Hematopoietic multipotent progenitor cell treated with erythropoietin and hydrocortisone succinate and interleukin-3 and kit ligand, for 17 days (in vitro differentiated cells): ENCODE results near the gene KRT14.
"Not testable (repeated sequence)": the region's sequence is repeated elsewhere in the genome, so short reads cannot be mapped to it uniquely, and the experiment has no call there.

Source experiments
- DNase-seq: peaks from one replicate; pipeline ENCODE4 v3.0.0-alpha.2; 2015; ENCODE audit warnings: low spot score

Gene KRT14

DNA sequence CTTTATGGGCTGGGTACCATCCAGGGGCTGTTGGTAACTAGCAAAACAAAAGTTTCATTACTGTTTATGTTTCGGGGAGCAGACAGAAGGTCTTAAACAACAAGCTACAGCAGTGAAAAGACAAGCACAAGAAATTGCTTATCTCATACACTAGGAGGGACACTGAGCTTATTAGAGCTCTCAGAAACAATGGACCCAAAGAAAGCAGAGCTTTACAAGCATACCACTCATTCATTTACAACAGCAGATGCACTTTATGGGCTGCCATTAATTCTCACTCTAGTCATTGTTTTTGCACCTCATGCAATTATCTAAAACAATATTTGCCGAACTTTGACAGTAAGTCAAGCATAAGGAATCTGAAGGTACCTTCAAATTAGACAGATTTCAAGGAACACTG lies 15.8 kb upstream of the KRT14 start:
- DNase-seq: no peak

- no peak for DNase-seq
Measured at GRCh38 chr17:41600318-41600717, 13.6 kb upstream of the KRT14 start.

DNA sequence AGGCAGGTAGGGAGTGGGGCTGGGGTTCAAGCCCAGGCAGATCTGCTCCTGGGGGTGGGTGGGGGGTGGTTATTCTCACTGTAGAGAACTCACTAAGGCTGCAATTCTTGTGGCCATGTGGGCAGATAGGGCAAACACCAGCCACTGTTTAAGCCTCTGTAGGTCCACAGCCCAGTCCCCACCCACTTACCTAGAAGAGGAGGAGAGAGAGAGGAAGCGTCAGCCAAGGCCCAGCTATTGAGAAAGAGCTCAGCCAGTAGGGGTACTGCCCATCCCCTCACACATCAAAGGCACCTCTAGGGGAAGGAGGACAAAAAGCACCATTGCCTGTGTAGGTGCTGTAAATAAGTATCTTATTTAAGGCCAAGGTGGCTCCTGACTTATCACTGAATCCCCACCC lies 13.0 kb upstream of the KRT14 start:
- no peak for DNase-seq

DNA sequence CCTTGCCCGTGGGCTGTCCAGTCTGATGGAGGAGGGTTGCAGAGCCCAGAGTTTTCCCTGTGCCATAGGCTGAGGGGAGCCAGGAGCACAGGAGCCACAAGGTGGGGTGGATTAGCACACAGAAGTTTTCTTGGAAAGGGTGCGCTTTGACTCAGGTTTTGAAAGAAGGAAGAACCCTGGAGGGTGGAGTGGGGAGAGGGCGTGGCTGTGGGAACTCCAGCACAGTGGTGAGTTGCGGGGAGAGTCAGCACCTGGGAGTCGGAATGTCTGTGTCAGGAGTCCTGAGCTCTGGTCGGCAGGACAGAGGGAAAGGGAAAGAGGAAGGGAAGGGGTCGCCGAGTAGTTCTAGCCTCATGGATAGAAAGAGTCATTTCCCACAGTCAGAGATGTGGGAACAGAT lies 8.9 kb upstream of the KRT14 start:
- DNase-seq: no peak

DNA sequence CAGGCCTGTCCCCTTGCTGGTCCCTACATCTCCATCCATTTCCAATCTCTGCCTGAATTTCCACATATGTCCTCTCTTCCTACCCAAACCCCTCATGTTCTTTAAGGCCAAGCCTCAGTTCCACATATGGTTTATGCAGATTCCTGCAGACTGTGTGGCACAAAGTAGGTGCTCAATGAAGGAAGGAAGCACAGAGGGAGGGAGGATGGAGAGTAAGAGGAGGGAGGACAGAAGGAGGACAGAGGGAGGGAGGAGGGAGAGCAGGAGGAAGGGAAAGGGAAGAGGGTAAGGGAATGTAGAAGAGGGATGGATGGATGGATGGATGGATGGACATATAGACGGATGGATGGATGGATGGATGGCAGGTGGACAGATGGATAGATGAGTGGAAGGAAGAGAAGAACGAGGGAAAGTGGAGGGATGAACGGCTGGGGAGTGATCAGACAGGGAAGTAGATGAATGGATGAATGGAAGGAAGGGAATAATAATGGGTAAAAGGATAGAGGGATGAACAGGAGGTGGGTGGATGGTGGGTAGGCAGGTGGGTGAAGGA lies 7.7 kb upstream of the KRT14 start:
- DNase-seq: no peak

- DNase-seq: no peak
Measured at GRCh38 chr17:41593306-41593981, 6.7 kb upstream of the KRT14 start.

DNA sequence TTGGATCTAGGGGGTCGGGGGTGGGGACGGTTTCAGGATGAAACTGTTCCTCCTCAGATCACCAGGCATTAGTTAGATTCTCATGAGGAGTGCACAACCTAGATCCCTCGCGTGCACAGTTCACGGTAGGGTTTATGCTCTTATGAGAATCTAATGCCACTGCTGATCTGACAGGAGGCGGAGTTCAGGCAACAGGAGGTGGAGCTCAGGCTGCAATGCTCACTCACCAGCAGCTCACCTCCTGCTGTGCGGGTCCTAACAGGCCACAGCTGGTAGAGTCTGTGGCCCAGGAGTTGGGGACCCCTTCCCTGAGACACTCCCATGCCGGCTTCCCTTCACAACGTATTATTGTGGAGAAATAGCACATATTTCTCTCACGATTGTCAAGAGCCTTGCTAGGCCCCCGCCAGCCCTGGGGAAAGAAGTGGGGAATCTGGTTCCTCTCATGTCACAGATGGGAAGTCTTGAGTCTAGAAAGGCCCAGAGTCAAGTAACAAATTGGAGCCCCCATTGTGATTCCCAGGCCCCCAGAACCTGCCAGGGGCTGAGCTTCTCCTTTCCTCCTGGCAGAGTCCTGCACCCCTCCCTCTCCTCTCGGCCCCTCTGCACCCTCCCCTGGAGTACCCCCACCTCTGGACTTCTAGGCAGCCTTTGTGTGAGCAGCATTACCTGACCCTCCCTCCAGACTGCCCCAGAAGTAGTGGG lies 6.1 kb upstream of the KRT14 start:
- no peak for DNase-seq

GRCh38 chr17:41589301-41589700 lies 2.6 kb upstream of the KRT14 start:
- no peak for DNase-seq

DNA sequence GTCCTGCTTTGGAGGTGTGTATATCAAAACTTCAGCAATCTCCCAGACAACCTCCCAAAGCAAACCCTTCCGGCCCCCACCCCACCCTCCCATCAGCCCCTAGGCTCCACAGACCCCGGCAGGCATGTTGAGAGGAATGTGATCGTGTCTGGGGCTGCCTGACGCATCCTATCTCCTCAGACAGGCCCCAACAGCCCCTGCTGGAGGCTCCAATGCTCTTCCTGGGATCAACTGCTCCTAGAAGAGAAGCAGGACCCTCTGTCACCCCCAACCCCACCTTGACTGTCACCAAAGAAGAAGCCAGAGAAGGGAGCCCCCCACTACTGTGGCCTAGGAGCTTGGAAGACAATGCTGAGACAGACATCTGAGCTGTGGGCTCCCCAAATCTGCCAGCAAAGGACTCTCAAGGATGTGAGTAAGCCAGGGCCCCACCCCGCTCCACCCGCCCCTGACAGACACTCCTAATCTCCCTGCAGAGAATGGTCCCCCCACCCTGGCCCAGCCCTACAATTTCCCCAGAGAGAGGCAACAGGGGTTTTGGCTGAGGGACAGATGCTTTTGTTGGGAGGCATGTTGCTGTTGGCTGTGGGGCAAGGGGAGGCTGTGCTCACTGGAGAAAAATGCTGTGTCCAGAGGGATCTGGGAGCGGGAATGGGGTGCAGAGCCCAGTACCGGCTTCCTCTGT lies 1.6 kb upstream of the KRT14 start:
- DNase-seq: no peak

GRCh38 chr17:41585301-41586056 lies 1.2 kb downstream of the KRT14 start:
- no peak for DNase-seq

DNA sequence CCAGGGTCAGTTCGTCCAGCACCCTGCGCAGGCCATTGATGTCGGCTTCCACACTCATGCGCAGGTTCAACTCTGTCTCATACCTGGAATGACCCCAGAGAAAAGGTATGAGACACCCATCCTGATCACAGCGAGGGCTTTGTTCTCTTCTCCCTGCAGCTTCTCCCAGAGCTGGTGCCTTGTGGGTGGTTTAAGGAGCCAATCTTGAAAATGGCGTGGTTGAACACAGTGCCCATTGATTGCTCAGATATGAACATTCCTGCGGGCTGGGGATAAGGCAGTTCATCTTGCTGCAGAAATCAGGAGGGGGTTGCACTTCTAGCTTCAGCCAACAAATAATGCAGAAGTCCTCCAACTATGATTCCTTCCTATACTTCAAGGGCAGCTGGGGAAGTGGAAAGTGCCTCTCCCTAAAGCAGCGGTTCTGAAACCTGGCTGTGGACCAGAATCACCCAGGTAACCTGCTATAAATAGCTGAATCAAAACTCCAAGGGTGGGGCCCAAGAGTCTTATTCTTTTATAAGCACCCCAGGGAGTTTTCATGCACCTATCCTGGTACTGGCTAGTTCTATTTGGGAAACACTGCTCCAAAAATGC lies 2.3 kb downstream of the KRT14 start:
- DNase-seq: not testable (repeated sequence)

- no peak for DNase-seq
Measured at GRCh38 chr17:41583137-41584127, 3.3 kb downstream of the KRT14 start.

- not testable (repeated sequence) for DNase-seq
Measured at GRCh38 chr17:41582061-41582968, 4.4 kb downstream of the KRT14 start.

- no peak for DNase-seq
Measured at GRCh38 chr17:41581366-41582060, 5.2 kb downstream of the KRT14 start.

DNA sequence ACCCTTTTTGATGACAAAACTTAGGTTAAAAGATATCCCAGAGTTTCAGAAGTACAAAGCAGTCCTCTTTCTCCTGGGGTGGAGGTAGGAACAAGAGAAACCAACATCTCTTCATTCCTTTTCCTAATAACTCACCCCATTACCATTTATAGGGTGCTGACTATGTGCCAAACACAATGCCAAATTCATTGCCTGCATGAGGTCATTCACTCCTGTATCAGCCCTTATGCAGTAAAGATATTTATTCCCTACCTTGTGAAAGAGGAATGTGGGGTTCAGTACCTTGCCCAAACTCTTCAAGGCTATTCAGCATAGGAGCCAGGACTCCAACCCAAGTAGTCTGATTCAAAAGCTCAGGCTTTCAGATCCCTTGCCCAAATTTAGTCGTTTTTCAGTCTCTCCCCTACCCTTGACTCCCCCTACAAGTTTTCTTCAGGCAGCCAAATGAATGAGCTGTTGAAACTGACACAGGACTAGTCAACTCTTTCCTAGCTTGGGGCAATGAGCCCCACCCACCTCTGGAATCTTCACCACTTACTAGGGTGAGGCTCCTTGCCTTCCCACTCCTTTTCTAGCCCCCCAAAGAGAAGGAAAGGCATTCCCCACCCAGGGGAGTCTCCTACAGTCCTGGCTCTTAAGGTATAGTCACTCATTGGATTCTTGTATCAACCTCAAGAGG lies 5.9 kb downstream of the KRT14 start:
- DNase-seq: no peak

DNA sequence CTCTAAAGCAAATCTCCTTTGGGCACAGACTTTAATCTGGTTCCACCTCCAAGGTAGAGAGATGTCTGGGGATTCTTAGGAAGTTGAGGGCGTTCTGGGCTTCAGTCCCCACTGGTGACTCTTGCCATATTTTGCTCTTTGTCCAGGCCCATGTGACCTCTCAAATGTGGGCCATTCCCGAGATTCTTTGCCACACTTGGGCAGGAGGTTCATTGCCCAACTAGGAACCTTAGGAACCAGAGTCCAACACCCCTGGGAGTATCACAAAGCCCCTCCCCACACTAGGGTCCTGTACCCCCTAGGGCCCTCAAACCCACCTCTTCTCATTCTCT lies 6.5 kb downstream of the KRT14 start:
- DNase-seq: no peak

GRCh38 chr17:41579484-41580243 lies 7.0 kb downstream of the KRT14 start:
- DNase-seq: peak; percentile 68

- DNase-seq: no peak
Measured at GRCh38 chr17:41578971-41579370, 7.7 kb downstream of the KRT14 start.
